Activated T-cell treated with anti-CD3 and anti-CD28 coated beads for 48 hours (primary cell): ENCODE data around the gene TIAM2.
"Not testable (repeated sequence)": the region's sequence is repeated elsewhere in the genome, so short reads cannot be mapped to it uniquely, and the experiment has no call there.

Experiments
- DNase-seq: peaks from one replicate; pipeline ENCODE4 v3.0.0-alpha.2; 2020; ENCODE audit warnings: low read depth

The TIAM2 gene

GRCh38 chr6:155263373-155264063 is 268.4 kb downstream of the TIAM2 start, which contains the start of gene CLDN20:
Gene CLDN20 (plus strand): TSS chr6:155264013. CDS start chr6:155275720, 11,707 bp downstream.
- DNase-seq: no peak

GRCh38 chr6:155264693-155265320 is 269.7 kb downstream of the TIAM2 start:
- DNase-seq: no peak

- no peak for DNase-seq
Measured at GRCh38 chr6:155265843-155266535, 270.9 kb downstream of the TIAM2 start.

- no peak for DNase-seq
Measured at GRCh38 chr6:155267411-155267810, 272.3 kb downstream of the TIAM2 start.

GRCh38 chr6:155268088-155268867 is 273.2 kb downstream of the TIAM2 start:
- DNase-seq: not testable (repeated sequence)

GRCh38 chr6:155269765-155270164 is 274.6 kb downstream of the TIAM2 start:
- DNase-seq: no peak

GRCh38 chr6:155270561-155271091 is 275.5 kb downstream of the TIAM2 start:
- no peak for DNase-seq

GRCh38 chr6:155271145-155271544 is 276.0 kb downstream of the TIAM2 start:
- DNase-seq: no peak

- DNase-seq: no peak
Measured at GRCh38 chr6:155272353-155273232, 277.5 kb downstream of the TIAM2 start.

- DNase-seq: no peak
Measured at GRCh38 chr6:155273431-155273830, 278.3 kb downstream of the TIAM2 start.

- no peak for DNase-seq
Measured at GRCh38 chr6:155274106-155274505, 279.0 kb downstream of the TIAM2 start.

GRCh38 chr6:155274533-155274932 is 279.4 kb downstream of the TIAM2 start:
- no peak for DNase-seq

GRCh38 chr6:155275808-155276480 is 280.8 kb downstream of the TIAM2 start:
- DNase-seq: no peak

GRCh38 chr6:155276638-155277037 is 281.5 kb downstream of the TIAM2 start:
- DNase-seq: no peak

GRCh38 chr6:155278319-155279049 is 283.4 kb downstream of the TIAM2 start:
- no peak for DNase-seq

- no peak for DNase-seq
Measured at GRCh38 chr6:155284775-155285174, 289.7 kb downstream of the TIAM2 start.

GRCh38 chr6:155287762-155288161 is 292.6 kb downstream of the TIAM2 start:
- no peak for DNase-seq

GRCh38 chr6:155290491-155290890 is 295.4 kb downstream of the TIAM2 start:
- no peak for DNase-seq

GRCh38 chr6:155291291-155291690 is 296.2 kb downstream of the TIAM2 start:
- no peak for DNase-seq

GRCh38 chr6:155292711-155293110 is 297.6 kb downstream of the TIAM2 start:
- no peak for DNase-seq
